HepG2 (cell line): ENCODE data around the gene C22orf39. TPM values are rescaled to one million over a fixed set of nuclear protein-coding genes. Genes with fewer than 3 reads are reported as not detected.

Experiments used
- ATAC-seq: fragments of 200-7000 bp; cut with Tn5 transposase; 3 replicates; pipeline ENCODE4 v1.9.1; 2020; ENCODE audit warnings: mild to moderate bottlenecking, moderate library complexity
- BruUV-seq: library from RNA; stranded (reverse); fragments of 400-500 nt; replicated peaks from 2 replicates; lab custom pipeline; 2021; lab: Mats Ljungman, UMichigan
- CTCF ChIA-PET: fragments of 300-600 bp; formaldehyde crosslinking; extraction: SDS; loops from one replicate; lab custom pipeline; 2021; ENCODE audit warnings: low total read pairs, inconsistent platforms, low intra/inter-chr PET ratio; lab: Yijun Ruan, JAX
- POLR2A ChIA-PET: fragments of 350-600 bp; sonication (Branson Sonifier 250); formaldehyde crosslinking; loops from one replicate; lab custom pipeline; 2020; ENCODE audit warnings: antibody characterized with exemption, inconsistent platforms; lab: Yijun Ruan, JAX
- DNase-seq: peaks from one replicate; pipeline ENCODE4 v3.0.0-alpha.2; 2015; ENCODE audit warnings: low spot score
- FAIRE-seq: peaks from 3 replicates; lab custom pipeline; 2011; peaks lifted over from hg19 to GRCh38; lab: Jason Lieb, UNC
- H2AFZ ChIP-seq: one replicate; pipeline ENCODE4 v1.6.1; 2011; ENCODE audit warnings: low read length, inconsistent platforms
- H3K27ac ChIP-seq: fragments of 300-600 bp; 3 replicates; pipeline ENCODE4 v1.8.0; 2011; ENCODE audit warnings: mixed run types, mild to moderate bottlenecking, mixed read lengths, low read length, inconsistent platforms; ENCODE audit not compliant: insufficient read depth; ENCODE audit errors: extremely low read length
- H3K27me3 ChIP-seq, 2 experiments: fragments of 200-600 bp in 1 of 2; 2 replicates in 1 of 2; 3 replicates in 1 of 2; pipeline versions ENCODE4 v1.6.0 to v1.8.0; 2011; ENCODE audit warnings: low read length in 2 of 2, mild to moderate bottlenecking in 2 of 2, moderate library complexity in 2 of 2, inconsistent platforms in 1 of 2; ENCODE audit not compliant: insufficient read depth in 2 of 2, control insufficient read depth in 1 of 2
- H3K36me3 ChIP-seq, 2 experiments: fragments of 200-600 bp in 1 of 2; replicated peaks in 1 of 2; 2 replicates in 1 of 2; 3 replicates in 1 of 2; pipeline versions ENCODE4 v1.5.1 to v1.8.0; 2011; ENCODE audit warnings: low read length in 2 of 2, inconsistent platforms in 1 of 2; ENCODE audit not compliant: insufficient read depth in 2 of 2, control insufficient read depth in 1 of 2
- H3K4me1 ChIP-seq: 2 replicates; pipeline ENCODE4 v1.5.1; 2012; ENCODE audit warnings: low read length, inconsistent platforms; ENCODE audit not compliant: insufficient read depth
- H3K4me2 ChIP-seq: 2 replicates; pipeline ENCODE4 v1.6.0; 2011; ENCODE audit warnings: low read depth, low read length, inconsistent platforms
- H3K4me3 ChIP-seq, 3 experiments: fragments of 200-600 bp in 1 of 3; sonication (generic), shearing (Covaris generic) in 1 of 3; replicated peaks in 1 of 3; 2 replicates each; pipeline ENCODE4 v1.5.1; 2011 to 2016; ENCODE audit warnings: low read length in 3 of 3, inconsistent platforms in 2 of 3, low read depth in 2 of 3, mild to moderate bottlenecking in 2 of 3, control low read depth in 1 of 3, mixed read lengths in 1 of 3; ENCODE audit not compliant: insufficient read depth in 1 of 3
- H3K79me2 ChIP-seq: one replicate; pipeline ENCODE4 v1.6.1; 2011; ENCODE audit warnings: low read length, inconsistent platforms; ENCODE audit not compliant: insufficient read depth
- H3K9ac ChIP-seq: 2 replicates; pipeline ENCODE4 v1.6.0; 2011; ENCODE audit warnings: mild to moderate bottlenecking, low read depth, low read length, inconsistent platforms; ENCODE audit not compliant: insufficient read depth
- H3K9me3 ChIP-seq: 2 replicates; pipeline ENCODE4 v1.5.1; 2012; ENCODE audit warnings: mild to moderate bottlenecking, low read length
- H4K20me1 ChIP-seq: 2 replicates; pipeline ENCODE4 v1.6.0; 2011; ENCODE audit warnings: inconsistent platforms, mild to moderate bottlenecking, low read length, moderate library complexity; ENCODE audit not compliant: insufficient read depth
- ZFX ChIP-seq: sonication (generic); formaldehyde crosslinking; IDR thresholded peaks from 2 replicates; pipeline ENCODE4 v1.4.0; 2020; ENCODE audit warnings: mild to moderate bottlenecking, low read depth, missing genetic modification reagents, moderate library complexity
- ZNF446 ChIP-seq: sonication (generic); formaldehyde crosslinking; IDR thresholded peaks from 2 replicates; pipeline ENCODE4 v1.5.0; 2020; ENCODE audit warnings: mild to moderate bottlenecking, missing genetic modification reagents
- ZNF572 ChIP-seq: sonication (generic); formaldehyde crosslinking; IDR thresholded peaks from 2 replicates; pipeline ENCODE4 v1.5.1; 2020; ENCODE audit warnings: mild to moderate bottlenecking, missing genetic modification reagents
- WGBS: methylation state at CpG from one replicate; pipeline ENCODE4 v1.1.6; 2017; ENCODE audit warnings: low lambda C conversion rate; 5-methylcytosine and 5-hydroxymethylcytosine counted together
- in situ Hi-C: cut with HindIII; loops from 2 replicates; pipeline ENCODE4 v1.10.0; 2017; ENCODE audit warnings: low pct_unique_long_range_greater_than_20kb; ENCODE audit not compliant: extremely low pct_ligation_motif_present
- intact Hi-C: fragments of 100-400 bp; cut with micrococcal nuclease; formaldehyde crosslinking; loops from one replicate; pipeline ENCODE4 v1.10.0; 2022; ENCODE audit not compliant: unreplicated experiment
- polyA plus RNA-seq, 8 experiments: library from polyadenylated mRNA; depleted of rRNA in 3 of 8; stranded (reverse) in 7 of 8; unstranded in 1 of 8; fragments of >200 nt; fragmentation: Illumina TruSeq in 4 of 8; extraction: Trizol in 4 of 8; gene quantifications; 2 replicates each; pipeline versions ENCODE4 v1.2.1 to v1.2.3, GENCODE V29; 2011 to 2016; ENCODE audit warnings: low read depth in 4 of 8, missing spikeins in 1 of 8, mixed read lengths in 1 of 8; ENCODE audit not compliant: insufficient read depth in 1 of 8
- total RNA-seq, 5 experiments: library from RNA; depleted of rRNA; stranded (reverse); fragments of >200 nt; fragmentation: Illumina TruSeq; extraction: Trizol; gene quantifications; 2 replicates each; pipeline ENCODE4 v1.2.3, GENCODE V29; 2016; ENCODE audit warnings: low read depth in 1 of 5
- TF ChIP-seq, protein P1 (sequence below): sonication (generic); formaldehyde crosslinking; IDR thresholded peaks from 2 replicates; pipeline ENCODE4 v1.4.0; 2020; ENCODE audit warnings: low read depth, missing genetic modification reagents

C22orf39 gene
- total and polyA plus RNA-seq, 2 of the 13 experiments (the other 11 are each of a cell fraction or from before 2014, with no cell fraction given) = 23.4 to 26.4 TPM

DNA sequence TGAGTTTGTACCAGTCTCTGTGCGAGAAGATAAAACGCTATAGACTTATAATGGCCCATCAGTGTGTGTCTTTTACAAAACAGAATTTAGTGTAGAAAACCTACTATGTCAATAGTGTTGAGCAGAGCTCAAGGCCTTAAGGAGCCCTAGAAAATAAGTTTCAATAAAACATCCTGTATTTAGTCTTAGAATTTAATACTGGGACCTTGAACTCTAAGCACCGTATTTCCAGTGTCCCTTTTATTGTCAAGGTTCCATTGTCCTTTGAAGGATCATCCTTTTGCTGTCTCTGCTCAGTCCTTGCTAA lies 48.8 kb upstream of the C22orf39 start:
- no peak for FAIRE-seq
- CTCF ChIA-PET = interaction anchor here (1.6 kb wide), 1 partner anchor 133 kb away, joined by 12 read pairs; no protein-coding TSS in a partner anchor
- no peak for ATAC-seq
- H3K9me3 ChIP-seq = no peaks in the 10 kb centered on the region
- no peaks in the 10 kb centered on the region for H3K79me2 ChIP-seq
- DNase-seq = no peak
- peaks cover 9 to 54% of the 10 kb centered on the region in 2 experiments; a peak in 4 of 5 replicates for H3K36me3 ChIP-seq
- no peak overlapping the region for H3K4me2 ChIP-seq
- no peak overlapping the region for H3K27ac ChIP-seq
- WGBS = 93% methylated on average over 3 of the region's 3 CpGs
- H3K27me3 ChIP-seq = no peaks in the 10 kb centered on the region
- TF ChIP-seq, protein P1, sequence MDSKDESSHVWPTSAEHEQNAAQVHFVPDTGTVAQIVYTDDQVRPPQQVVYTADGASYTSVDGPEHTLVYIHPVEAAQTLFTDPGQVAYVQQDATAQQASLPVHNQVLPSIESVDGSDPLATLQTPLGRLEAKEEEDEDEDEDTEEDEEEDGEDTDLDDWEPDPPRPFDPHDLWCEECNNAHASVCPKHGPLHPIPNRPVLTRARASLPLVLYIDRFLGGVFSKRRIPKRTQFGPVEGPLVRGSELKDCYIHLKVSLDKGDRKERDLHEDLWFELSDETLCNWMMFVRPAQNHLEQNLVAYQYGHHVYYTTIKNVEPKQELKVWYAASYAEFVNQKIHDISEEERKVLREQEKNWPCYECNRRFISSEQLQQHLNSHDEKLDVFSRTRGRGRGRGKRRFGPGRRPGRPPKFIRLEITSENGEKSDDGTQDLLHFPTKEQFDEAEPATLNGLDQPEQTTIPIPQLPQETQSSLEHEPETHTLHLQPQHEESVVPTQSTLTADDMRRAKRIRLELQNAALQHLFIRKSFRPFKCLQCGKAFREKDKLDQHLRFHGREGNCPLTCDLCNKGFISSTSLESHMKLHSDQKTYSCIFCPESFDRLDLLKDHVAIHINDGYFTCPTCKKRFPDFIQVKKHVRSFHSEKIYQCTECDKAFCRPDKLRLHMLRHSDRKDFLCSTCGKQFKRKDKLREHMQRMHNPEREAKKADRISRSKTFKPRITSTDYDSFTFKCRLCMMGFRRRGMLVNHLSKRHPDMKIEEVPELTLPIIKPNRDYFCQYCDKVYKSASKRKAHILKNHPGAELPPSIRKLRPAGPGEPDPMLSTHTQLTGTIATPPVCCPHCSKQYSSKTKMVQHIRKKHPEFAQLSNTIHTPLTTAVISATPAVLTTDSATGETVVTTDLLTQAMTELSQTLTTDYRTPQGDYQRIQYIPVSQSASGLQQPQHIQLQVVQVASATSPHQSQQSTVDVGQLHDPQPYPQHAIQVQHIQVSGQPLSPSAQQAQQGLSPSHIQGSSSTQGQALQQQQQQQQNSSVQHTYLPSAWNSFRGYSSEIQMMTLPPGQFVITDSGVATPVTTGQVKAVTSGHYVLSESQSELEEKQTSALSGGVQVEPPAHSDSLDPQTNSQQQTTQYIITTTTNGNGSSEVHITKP (CRISPR knock-in tag) = no peak
- no peak for TF ChIP-seq ZNF572 (CRISPR knock-in tag)
- no peak for TF ChIP-seq ZFX (CRISPR knock-in tag)
- no peak for TF ChIP-seq ZNF446 (CRISPR knock-in tag)
- no peaks in the 10 kb centered on the region for H3K4me1 ChIP-seq
- H3K4me3 ChIP-seq = no peak overlapping the region
- no peak overlapping the region for H3K9ac ChIP-seq
- intact Hi-C loops = loop anchor here (1.0 kb wide), 1 partner anchor 134 kb away; no protein-coding TSS in a partner anchor
- no TSS peak for BruUV-seq
- no peaks in the 10 kb centered on the region for H4K20me1 ChIP-seq
- in situ Hi-C loops = no loop called here
- POLR2A ChIA-PET = no interaction called here
- no peak overlapping the region for H2AFZ ChIP-seq
